H54 (cell line): ENCODE results near the gene NOXRED1.

Experiments used
- DNase-seq: peaks from one replicate; pipeline ENCODE4 v3.0.0; 2011; ENCODE audit warnings: low spot score, mixed read lengths; ENCODE audit not compliant: insufficient read length
- FAIRE-seq: peaks from 3 replicates; lab custom pipeline; 2011; peaks lifted over from hg19 to GRCh38; lab: Jason Lieb, UNC
- POLR2A ChIP-seq: IDR thresholded peaks from 2 replicates; pipeline ENCODE4 v1.6.1; 2011; ENCODE audit warnings: low read depth, mild to moderate bottlenecking, low read length

Gene NOXRED1

GRCh38 chr14:77423423-77423822 is at the start of gene NOXRED1:
Gene NOXRED1 (minus strand): TSS chr14:77423523. CDS start chr14:77422889, 634 bp downstream.
- no peak for FAIRE-seq
- DNase-seq, result no peak
- no peak for TF ChIP-seq POLR2A

- no peak for DNase-seq
- FAIRE-seq, result no peak
- TF ChIP-seq POLR2A, result no peak
Measured at GRCh38 chr14:77470224-77470870, 47.0 kb upstream of the NOXRED1 start.

GRCh38 chr14:77469539-77469938 is 46.2 kb upstream of the NOXRED1 start:
- FAIRE-seq, result no peak
- TF ChIP-seq POLR2A, result no peak
- DNase-seq, result no peak

GRCh38 chr14:77469067-77469505 is 45.8 kb upstream of the NOXRED1 start:
- DNase-seq, result no peak
- no peak for FAIRE-seq
- no peak for TF ChIP-seq POLR2A

GRCh38 chr14:77467801-77468200 is 44.5 kb upstream of the NOXRED1 start:
- no peak for DNase-seq
- TF ChIP-seq POLR2A, result no peak
- FAIRE-seq, result no peak

GRCh38 chr14:77459072-77459723 is 35.9 kb upstream of the NOXRED1 start:
- DNase-seq (no peak), FAIRE-seq (no peak)
- TF ChIP-seq POLR2A, result no peak

- DNase-seq (peak; percentile 15), FAIRE-seq (no peak)
- TF ChIP-seq POLR2A, result no peak
Measured at GRCh38 chr14:77458249-77458950, 35.1 kb upstream of the NOXRED1 start.

- peak; percentile 59 for DNase-seq
- peak; percentile 99 for FAIRE-seq
- peak; percentile 87 for TF ChIP-seq POLR2A
Measured at GRCh38 chr14:77457522-77458248, 34.4 kb upstream of the NOXRED1 start, which contains the start of the genes AHSA1 and VIPAS39. Gene AHSA1 (plus strand): TSS chr14:77458093. CDS start chr14:77458190, 97 bp downstream. Gene VIPAS39 (minus strand): TSS chr14:77457601. CDS start chr14:77454102, 3,499 bp downstream.

- no peak; the same call in 1 of the 2 replicates for TF ChIP-seq POLR2A
- DNase-seq, result peak; percentile 15
- no peak for FAIRE-seq
Measured at GRCh38 chr14:77457115-77457521, 33.8 kb upstream of the NOXRED1 start.

GRCh38 chr14:77455966-77456640 is 32.8 kb upstream of the NOXRED1 start:
- TF ChIP-seq POLR2A, result no peak
- FAIRE-seq, result no peak
- DNase-seq, result no peak

- DNase-seq (no peak), FAIRE-seq (no peak)
- no peak for TF ChIP-seq POLR2A
Measured at GRCh38 chr14:77442196-77442595, 18.9 kb upstream of the NOXRED1 start.

GRCh38 chr14:77439861-77440260 is 16.5 kb upstream of the NOXRED1 start:
- no peak for TF ChIP-seq POLR2A
- no peak for FAIRE-seq
- no peak for DNase-seq

- TF ChIP-seq POLR2A, result no peak
- FAIRE-seq (no peak), DNase-seq (no peak)
Measured at GRCh38 chr14:77438596-77438995, 15.3 kb upstream of the NOXRED1 start.
